Measurements from ENCODE around the gene CEP112.
A peak's percentile ranks its signal among the peaks of the same experiment; 100 is the strongest.
"Not testable (repeated sequence)": the region's sequence is repeated elsewhere in the genome, so short reads cannot be mapped to it uniquely, and the experiment has no call there.

The CEP112 gene

DNA sequence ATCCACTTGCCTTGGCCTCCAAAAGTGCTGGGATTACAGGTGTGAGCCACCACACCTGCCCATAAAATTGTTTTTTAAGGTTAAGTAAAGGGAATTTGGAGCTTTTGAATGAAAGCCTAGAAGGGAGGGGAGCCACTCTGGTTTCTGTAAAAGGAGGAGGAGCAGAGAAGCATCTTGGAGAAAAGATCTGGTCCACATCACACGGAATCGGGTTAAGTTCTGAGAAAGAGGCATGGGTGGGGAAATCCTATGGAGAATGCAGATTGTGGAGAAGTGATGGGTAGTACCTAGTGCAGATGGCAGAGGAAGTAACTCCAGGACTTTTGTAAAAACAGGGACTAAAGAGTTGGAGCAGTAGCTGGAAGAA is 18.3 kb upstream of the CEP112 start:
- no peak for DNase-seq (ENCODE audit: low read depth)

GRCh38 chr17:66207936-66208335 is 16.0 kb upstream of the CEP112 start:
- no peak for DNase-seq (ENCODE audit: low read depth)

GRCh38 chr17:66203274-66204015 is 11.5 kb upstream of the CEP112 start:
- DNase-seq (ENCODE audit: low read depth): no peak

GRCh38 chr17:66200685-66201092 is 8.8 kb upstream of the CEP112 start:
- DNase-seq (ENCODE audit: low read depth): peak; percentile 39

GRCh38 chr17:66198242-66198641 is 6.3 kb upstream of the CEP112 start:
- no peak for DNase-seq (ENCODE audit: low read depth)

DNA sequence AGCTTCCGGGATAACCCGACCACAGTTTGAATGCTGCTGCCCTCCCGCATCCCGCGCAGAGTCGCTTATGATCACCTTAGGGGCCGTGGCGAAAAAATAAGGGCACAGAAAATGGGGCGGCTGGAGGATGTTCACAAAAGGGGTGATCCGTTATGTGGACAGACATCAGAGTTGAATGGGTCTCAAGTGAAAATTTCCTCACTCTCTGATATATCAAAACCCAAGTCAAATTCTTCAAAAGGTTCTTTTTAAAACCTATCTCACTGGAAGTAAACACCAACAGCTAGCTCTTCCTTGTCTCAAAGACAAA is 400 bp upstream of the CEP112 start:
- no peak for DNase-seq (ENCODE audit: low read depth)

DNA sequence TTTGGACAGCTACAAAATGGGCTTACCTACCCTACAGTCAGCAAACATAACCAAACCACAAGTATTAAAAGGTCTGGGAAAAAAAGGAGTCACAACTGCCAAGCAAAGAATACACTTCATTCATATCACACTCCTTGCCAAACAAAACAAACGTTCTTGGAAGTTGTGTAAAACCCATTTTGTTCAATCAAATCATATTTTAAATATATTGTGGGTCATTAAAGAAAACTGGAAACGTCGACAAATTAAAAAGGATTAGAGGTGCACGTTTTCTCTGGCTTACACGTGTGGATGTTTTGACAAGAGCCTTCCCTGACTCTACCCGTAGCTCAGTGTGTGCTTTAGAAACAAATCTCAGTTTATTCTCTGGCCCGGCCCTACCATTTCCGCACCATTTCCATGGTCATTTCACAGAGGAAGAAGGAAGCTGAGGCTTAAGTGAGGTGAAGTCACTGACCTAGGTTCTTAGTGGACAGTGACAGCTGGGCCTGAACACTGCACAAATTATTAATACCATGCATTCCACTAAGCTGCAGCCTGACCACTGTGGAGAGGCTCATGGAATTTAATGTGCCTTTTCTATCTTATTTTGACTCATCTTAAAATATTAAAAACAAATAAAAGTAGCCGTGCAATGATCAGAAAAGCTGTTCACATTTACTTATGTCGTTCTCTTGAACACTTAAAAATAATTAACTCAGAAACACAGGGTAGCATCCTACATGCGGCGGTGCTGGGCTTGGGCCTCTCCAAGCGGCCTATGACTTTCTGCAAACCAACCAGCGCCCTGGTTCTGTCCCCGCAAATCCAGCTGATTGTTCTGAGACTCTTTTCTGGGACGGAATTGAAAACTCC is 968 bp downstream of the CEP112 start:
- DNase-seq (ENCODE audit: low read depth): peak; percentile 27

GRCh38 chr17:66187718-66188117 is 4.2 kb downstream of the CEP112 start:
- no peak for DNase-seq (ENCODE audit: low read depth)

DNA sequence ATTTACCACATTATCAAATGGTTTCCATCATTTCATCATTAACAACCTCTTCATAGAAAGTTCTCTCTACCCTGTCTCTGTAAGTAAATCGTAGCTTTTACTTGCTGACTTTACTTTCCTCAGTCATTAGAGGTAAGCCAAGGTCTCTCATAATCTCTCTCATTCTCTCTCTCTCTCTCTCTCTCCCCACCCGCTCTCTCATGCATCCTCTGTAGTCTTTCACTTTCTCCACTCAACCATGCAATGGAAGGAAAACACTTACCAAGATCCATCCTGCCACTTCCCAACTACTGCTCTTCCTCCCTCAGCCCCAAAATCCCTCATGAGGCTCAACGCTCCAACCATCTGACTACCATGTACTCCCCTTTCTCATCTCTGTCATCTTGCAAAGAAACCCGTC is 6.1 kb downstream of the CEP112 start:
- no peak for DNase-seq (ENCODE audit: low read depth)

DNA sequence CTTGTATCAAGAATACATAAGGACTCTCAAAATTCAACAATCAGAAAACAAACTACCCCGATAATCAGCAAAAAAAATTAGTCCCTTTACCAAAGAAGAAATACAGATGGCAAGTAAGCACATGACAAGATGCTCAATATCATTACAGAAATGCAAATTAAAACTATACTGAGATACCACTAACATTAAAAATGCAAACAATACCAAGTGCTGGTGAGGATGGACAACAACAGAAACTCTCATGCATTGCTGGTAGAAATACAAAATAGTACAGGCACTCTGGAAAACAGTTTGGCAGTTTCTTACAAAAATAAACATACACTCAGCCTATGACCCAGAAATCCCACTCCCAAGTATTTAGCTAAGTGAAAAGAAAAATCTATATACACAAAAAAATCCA is 7.5 kb downstream of the CEP112 start:
- DNase-seq (ENCODE audit: low read depth): no peak

- no peak for DNase-seq (ENCODE audit: low read depth)
Measured at GRCh38 chr17:66183529-66183928, 8.4 kb downstream of the CEP112 start.

DNA sequence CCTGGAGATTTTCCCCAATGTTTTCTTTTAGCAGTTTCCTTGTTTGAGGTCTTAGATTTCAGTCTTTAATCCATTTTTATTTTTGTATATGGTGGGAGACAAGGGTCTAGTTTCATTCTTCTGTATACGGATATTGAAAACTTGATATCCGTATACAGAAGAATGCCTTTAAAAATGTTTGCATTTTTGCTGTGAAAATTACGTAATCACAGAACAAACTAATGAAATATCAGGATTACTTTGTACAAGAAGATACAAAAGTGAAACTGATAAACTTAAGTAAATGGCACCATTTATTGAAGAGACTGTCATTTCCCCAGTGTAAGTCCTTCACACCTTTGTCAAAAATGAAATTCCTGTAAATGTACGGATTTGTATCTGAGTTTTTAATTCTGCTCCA is 13.3 kb downstream of the CEP112 start:
- DNase-seq (ENCODE audit: low read depth): no peak

GRCh38 chr17:66177048-66177447 is 14.9 kb downstream of the CEP112 start:
- DNase-seq (ENCODE audit: low read depth): no peak

- no peak for DNase-seq (ENCODE audit: low read depth)
Measured at GRCh38 chr17:66175892-66176291, 16.0 kb downstream of the CEP112 start.

GRCh38 chr17:66172691-66173223 is 19.2 kb downstream of the CEP112 start:
- DNase-seq (ENCODE audit: low read depth): no peak

- DNase-seq (ENCODE audit: low read depth): no peak
Measured at GRCh38 chr17:66172144-66172543, 19.8 kb downstream of the CEP112 start.

GRCh38 chr17:66171692-66172091 is 20.2 kb downstream of the CEP112 start:
- DNase-seq (ENCODE audit: low read depth): no peak

DNA sequence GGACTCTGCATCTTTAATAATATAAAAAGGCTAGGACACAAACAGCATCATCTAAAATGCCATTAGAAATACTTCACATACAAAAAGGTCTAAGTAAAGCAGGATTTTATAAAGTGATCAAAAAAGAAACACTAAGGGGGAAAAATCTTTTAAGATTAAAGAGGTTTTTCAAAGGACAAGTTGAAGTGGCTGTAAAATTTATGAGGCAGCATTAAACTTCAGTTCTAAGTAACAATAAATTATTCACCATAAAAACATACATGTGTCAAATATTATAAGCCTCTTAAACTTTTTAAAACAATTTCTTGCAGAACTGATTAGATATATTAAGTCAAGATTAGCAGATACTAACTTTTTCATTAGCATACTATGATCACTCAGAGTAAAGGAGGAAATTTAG is 20.8 kb downstream of the CEP112 start:
- DNase-seq (ENCODE audit: low read depth): no peak

DNA sequence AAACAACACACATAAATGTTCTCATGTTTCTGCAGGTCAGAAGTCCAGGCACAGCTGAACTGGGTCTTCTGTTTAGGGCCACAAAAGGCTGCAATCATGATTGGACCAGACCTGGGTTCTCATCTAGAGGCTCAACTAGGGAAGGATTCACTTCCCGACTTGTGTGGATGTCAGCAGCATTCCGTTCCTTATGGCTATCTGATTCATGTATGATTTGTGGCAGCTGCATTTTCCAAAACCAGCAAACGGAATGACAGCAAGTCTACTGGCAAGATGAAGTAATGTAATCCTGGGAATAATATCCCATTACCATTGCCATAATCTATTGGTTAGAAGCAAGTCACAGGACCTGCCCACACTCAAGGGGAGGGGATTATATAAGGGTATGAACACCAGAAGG is 22.1 kb downstream of the CEP112 start:
- DNase-seq (ENCODE audit: low read depth): no peak

DNA sequence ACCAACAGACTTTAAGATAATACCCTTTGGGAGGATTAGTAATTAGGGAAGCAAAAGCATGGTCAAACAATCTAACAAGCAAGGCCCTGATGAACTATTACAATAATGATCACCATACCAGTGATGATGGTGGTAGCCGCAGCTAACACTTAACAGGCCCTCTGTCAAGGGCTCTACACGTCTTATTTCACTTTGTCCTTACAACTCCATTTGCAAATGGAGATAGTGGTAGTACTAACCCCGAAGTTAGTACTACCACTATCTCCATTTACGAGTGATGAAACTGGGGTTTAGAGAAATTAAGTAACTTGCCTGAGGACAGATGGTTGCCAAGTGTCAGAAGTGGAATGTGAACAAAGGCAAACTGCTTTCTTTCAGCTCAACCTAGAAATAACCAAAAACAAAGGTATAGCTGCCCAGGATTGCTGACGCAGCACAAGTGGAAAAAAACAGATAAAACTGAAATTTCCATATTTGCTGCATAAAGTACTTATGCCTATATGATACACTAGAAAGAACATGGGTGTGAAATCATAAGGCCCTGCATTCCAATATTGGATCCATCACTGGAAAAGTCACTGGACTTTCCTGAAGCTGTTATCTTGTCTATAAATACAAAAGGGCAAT is 24.6 kb downstream of the CEP112 start:
- no peak for DNase-seq (ENCODE audit: low read depth)

DNA sequence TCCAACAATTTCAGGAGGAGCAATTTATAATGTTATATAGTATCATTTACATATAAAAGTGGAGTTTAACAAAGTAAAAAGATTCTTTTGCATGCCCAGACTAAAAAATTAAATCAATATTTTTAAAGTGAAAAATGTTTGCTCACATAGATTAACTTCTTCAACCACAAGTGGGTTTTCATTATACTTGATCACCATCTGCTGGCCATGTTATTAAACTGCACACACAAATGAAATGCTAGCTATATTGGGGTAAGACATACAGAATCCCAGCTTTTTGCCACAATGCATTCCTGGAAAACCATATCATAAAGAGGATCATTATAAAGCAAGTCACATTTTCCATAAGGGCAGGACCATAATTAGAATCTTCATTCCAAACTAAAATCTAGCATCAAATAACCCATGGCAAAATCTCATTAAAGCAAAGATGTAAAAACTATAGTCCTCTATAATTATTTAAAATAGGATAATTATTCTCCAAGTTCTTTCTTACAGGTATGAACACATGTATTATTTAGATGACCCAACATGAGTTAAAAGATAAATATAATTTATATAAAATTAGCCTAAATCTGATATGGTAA is 26.3 kb downstream of the CEP112 start:
- peak; percentile 24 for DNase-seq (ENCODE audit: low read depth)

GRCh38 chr17:66155055-66155454 is 36.9 kb downstream of the CEP112 start:
- DNase-seq (ENCODE audit: low read depth): not testable (repeated sequence)

- DNase-seq (ENCODE audit: low read depth): peak; percentile 14
Measured at GRCh38 chr17:66152756-66153155, 39.2 kb downstream of the CEP112 start.
